Measurements from ENCODE around the gene SPATS1. TPM values are rescaled to one million over a fixed set of nuclear protein-coding genes. Genes with fewer than 3 reads are reported as not detected.
A peak's percentile ranks its signal among the peaks of the same experiment; 100 is the strongest.

SPATS1 gene
- total RNA-seq, 1 experiment from 2014 or later = not detected

GRCh38 chr6:44294832-44295791, 47.3 kb upstream of the SPATS1 start:
- CTCF ChIA-PET = interaction anchor here (0.8 to 1.0 kb wide), 2 partner anchors 10 to 18 kb away, joined by 4 read pairs; partner anchors contain the start of gene AARS2
- peaks cover 8% of the 10 kb centered on the region; the same call in 1 of the 2 replicates for H3K4me1 ChIP-seq (ENCODE audit: control insufficient read depth, insufficient read depth, low read length)
- H3K36me3 ChIP-seq (ENCODE audit: control insufficient read depth, insufficient read depth, low read length) = no peaks in the 10 kb centered on the region
- POLR2A ChIA-PET = interaction anchor here (0.7 kb wide), 1 partner anchor 45 kb away, joined by 11 read pairs; no protein-coding TSS in a partner anchor
- DNase-seq (ENCODE audit: low read depth, low spot score) = no peak
- no TSS peak for BruUV-seq (replicated peaks)
- no peak for TF ChIP-seq TCF7L2 (IDR thresholded peaks at IDR 0.05; ENCODE audit: low read depth, low read length)
- H3K27ac ChIP-seq (ENCODE audit: low read length) = no peak overlapping the region
- H3K27me3 ChIP-seq (ENCODE audit: control insufficient read depth, insufficient read depth, low read length) = peaks cover 15% of the 10 kb centered on the region
- in situ Hi-C loops (cut with HindIII; ENCODE audit: low pct_unique_long_range_greater_than_20kb, low sequenced_read_pairs) = no loop called here
- H3K4me3 ChIP-seq (ENCODE audit: low read depth in 2 of 2, low read length in 2 of 2) = no peak overlapping the region
- H3K9me3 ChIP-seq (ENCODE audit: control insufficient read depth, insufficient read depth, low read depth, low read length) = no peaks in the 10 kb centered on the region
- intact Hi-C loops (cut with micrococcal nuclease; ENCODE audit: unreplicated experiment) = no loop called here
- no peak for ATAC-seq

GRCh38 chr6:44297063-44298038, 45.1 kb upstream of the SPATS1 start:
- in situ Hi-C loops (cut with HindIII; ENCODE audit: low pct_unique_long_range_greater_than_20kb, low sequenced_read_pairs) (no loop called here), intact Hi-C loops (cut with micrococcal nuclease; ENCODE audit: unreplicated experiment) (no loop called here)
- H3K4me3 ChIP-seq (ENCODE audit: low read depth in 2 of 2, low read length in 2 of 2) = peak overlapping the region; percentile 42 to 43
- H3K9me3 ChIP-seq (ENCODE audit: control insufficient read depth, insufficient read depth, low read depth, low read length) = no peaks in the 10 kb centered on the region
- DNase-seq (ENCODE audit: low read depth, low spot score) (no peak), ATAC-seq (peak; percentile 80)
- ChIA-PET POLR2A (interaction anchor here (0.6 kb wide), 1 partner anchor 15 kb away, joined by 4 read pairs; no protein-coding TSS in a partner anchor), CTCF (no interaction called here)
- peaks cover 15% of the 10 kb centered on the region for H3K27me3 ChIP-seq (ENCODE audit: control insufficient read depth, insufficient read depth, low read length)
- TF ChIP-seq SIN3A (IDR thresholded peaks at IDR 0.05; ENCODE audit: borderline replicate concordance, insufficient read depth, low read depth, low read length) = no peak
- TF ChIP-seq POLR2AphosphoS5 (IDR thresholded peaks at IDR 0.05; ENCODE audit: low read depth, low read length) = no peak
- no peak for TF ChIP-seq REST (IDR thresholded peaks at IDR 0.05; ENCODE audit: insufficient read depth in 1 of 2, low read depth in 2 of 2, low read length in 1 of 2)
- no peak for TF ChIP-seq CTCF (IDR thresholded peaks at IDR 0.05)
- TF ChIP-seq TCF7L2 (IDR thresholded peaks at IDR 0.05; ENCODE audit: low read depth, low read length) = no peak
- BruUV-seq (replicated peaks) = no TSS peak
- H3K36me3 ChIP-seq (ENCODE audit: control insufficient read depth, insufficient read depth, low read length) = no peaks in the 10 kb centered on the region
- peaks cover 8% of the 10 kb centered on the region; the same call in 1 of the 2 replicates for H3K4me1 ChIP-seq (ENCODE audit: control insufficient read depth, insufficient read depth, low read length)
- no peak overlapping the region for H3K27ac ChIP-seq (ENCODE audit: low read length)

Data from Panc1 (cell line).